ENCODE measurements around the gene ANKRD44.

Gene ANKRD44

DNA sequence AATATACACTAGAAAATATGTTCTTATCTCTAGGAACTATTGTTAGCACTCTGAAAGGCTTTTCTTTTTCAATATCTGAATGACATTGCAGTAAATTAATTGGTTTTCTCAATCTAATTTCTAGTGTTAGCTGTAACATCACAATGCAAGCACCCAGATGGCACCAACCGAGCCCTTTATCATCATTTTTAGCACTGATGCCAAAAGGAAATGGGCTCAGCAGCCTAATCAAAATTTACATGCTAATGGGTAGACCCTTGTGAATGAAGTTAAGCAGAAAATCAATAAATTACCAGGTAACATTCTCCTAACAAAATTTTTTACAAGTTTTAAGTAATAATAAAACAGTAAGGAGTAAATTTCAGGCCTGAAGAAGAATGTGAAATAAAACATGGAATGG lies 330.6 kb downstream of the ANKRD44 start:
- DNase-seq (ENCODE audit: low read depth), result no peak
- no peak overlapping the region for H3K4me3 ChIP-seq (ENCODE audit: low read depth, low read length)
- no peak for TF ChIP-seq CTCF (conservative IDR thresholded peaks at IDR 0.05; ENCODE audit: low read depth, low read length)

DNA sequence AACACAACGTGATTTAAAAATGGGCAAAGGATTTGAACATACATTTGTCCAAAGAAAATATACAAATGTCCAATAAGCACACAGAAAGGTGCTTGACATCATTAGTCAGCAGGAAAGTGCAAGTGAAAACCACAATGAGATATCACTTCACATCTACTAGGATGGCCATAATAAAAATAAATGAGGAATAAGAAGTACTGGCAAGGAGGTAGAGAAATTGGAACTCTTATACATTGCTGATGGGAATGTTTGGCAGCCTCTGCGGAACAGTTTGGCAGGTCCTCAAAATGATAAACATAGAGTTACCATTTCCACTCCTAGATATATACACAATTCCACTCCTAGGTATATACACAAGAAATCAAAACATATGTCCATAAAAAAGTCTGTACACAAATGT lies 333.1 kb downstream of the ANKRD44 start:
- H3K4me3 ChIP-seq (ENCODE audit: low read depth, low read length), result no peak overlapping the region
- peak; percentile 34 for DNase-seq (ENCODE audit: low read depth)
- no peak for TF ChIP-seq CTCF (conservative IDR thresholded peaks at IDR 0.05; ENCODE audit: low read depth, low read length)

DNA sequence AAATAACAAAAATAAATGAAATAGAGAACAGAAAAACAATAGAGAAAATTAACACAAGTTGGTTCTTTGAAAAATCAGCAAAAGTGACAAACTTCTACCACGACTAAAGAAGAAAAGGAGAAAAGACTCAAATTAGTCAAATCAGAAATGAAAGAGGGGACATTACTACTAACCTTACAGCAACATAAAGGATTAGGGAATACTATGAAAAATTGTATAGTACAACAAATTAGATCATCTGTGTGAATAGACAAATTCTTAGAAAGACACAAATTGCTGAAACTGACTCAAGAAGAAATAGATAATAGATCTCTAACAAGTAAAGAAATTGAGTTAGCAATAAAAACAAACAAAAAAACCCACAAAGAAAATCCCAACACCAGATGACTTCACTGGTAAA lies 335.6 kb downstream of the ANKRD44 start:
- no peak for DNase-seq (ENCODE audit: low read depth)
- TF ChIP-seq CTCF (conservative IDR thresholded peaks at IDR 0.05; ENCODE audit: low read depth, low read length), result no peak
- H3K4me3 ChIP-seq (ENCODE audit: low read depth, low read length), result no peak overlapping the region

DNA sequence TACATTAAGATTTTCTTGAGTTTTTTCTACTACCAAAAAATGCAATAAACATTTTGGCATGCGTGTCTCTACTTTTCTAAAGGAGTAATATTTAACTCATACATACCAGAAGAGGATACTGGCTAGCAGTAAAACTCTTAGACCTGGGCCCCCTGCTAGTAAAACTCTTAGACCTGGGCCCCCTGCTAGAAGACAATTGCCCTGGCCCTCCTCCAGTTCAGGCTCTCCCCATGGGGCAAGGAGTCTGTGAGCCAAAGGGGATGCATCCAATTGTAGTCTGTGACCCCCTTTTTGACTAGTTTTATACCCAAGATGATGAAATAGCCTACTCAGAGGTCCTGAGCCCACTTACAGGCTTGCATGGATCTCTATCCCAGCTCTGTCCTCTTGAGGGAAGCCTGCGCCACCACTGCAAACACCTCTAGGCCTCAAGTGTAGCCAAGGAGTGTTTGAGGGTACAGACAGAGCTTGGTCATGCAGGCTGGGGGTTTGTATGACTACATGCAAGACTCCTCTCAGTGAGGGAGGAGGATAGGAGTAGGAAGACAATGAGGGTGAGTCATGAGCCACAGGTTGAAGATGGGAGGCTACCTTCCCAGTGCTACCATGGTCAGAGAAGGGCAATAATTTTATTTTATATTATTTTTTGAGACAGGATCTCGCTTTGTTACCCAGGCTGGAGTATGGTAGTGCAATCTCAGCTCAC lies 338.9 kb downstream of the ANKRD44 start:
- H3K4me3 ChIP-seq (ENCODE audit: low read depth, low read length), result no peak overlapping the region
- no peak for TF ChIP-seq CTCF (conservative IDR thresholded peaks at IDR 0.05; ENCODE audit: low read depth, low read length)
- DNase-seq (ENCODE audit: low read depth), result no peak

DNA sequence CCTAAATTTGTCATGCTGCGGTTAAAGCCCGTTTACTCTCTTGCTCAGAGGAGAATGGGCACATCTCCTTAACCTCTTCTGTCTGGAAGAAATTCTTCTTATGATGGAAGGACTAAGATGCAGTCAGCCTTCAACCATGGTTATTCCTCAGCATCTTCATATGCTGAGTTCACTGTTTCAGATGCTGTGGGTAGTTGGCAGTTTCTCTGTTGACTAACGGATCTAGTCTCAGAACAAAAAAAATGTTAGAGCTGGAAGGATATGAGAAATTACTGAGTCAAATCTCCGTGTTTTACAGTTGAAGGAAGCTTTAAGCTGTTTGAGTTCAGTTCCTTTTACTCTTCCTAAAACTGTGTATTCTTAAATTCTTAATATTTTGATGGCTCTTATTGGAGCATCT lies 340.5 kb downstream of the ANKRD44 start:
- no peak for TF ChIP-seq CTCF (conservative IDR thresholded peaks at IDR 0.05; ENCODE audit: low read depth, low read length)
- no peak overlapping the region for H3K4me3 ChIP-seq (ENCODE audit: low read depth, low read length)
- no peak for DNase-seq (ENCODE audit: low read depth)

DNA sequence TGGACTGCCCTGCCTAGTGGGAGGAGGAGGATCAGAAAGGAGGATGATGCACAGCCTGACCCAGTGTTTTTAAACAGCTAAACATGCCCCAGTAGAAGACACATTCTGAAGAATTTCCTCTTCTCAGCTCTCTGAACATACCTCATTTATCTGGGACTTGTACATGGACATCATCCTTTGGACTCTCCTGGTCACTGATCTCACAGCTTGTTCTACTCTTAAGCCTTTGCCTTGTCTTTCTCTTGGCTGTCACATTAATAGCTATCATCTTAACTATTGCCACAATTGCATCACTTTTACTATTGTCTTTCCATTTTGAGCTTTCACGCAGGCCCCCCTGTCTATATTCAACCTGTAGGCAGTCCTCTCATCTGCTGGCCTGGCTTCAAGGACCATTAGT lies 342.1 kb downstream of the ANKRD44 start:
- H3K4me3 ChIP-seq (ENCODE audit: low read depth, low read length), result no peak overlapping the region
- no peak for TF ChIP-seq CTCF (conservative IDR thresholded peaks at IDR 0.05; ENCODE audit: low read depth, low read length)
- DNase-seq (ENCODE audit: low read depth), result no peak

DNA sequence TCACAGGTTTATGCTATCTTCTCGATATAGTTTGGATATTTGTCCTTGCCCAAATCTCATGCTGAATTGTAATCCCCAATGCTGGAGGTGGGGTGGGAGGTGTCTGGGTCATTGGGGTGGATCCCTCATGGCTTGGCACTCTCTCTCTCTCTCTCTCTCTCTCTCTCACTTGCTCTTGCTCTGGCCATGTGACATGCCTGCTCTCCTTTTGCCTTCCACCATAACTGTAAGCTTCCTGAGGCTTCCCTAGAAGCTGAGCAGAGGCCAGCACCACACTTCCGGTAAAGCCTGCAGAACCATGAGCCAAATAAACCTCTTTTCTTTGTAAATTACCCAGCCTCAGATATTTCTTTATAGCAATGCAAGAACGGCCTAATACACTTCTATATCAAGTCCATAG lies 342.8 kb downstream of the ANKRD44 start:
- DNase-seq (ENCODE audit: low read depth), result no peak
- TF ChIP-seq CTCF (conservative IDR thresholded peaks at IDR 0.05; ENCODE audit: low read depth, low read length), result no peak
- no peak overlapping the region for H3K4me3 ChIP-seq (ENCODE audit: low read depth, low read length)
